Keratinocyte (primary cell): ENCODE data around the gene TSTD1.

ENCODE experiments used
- CTCF ChIP-seq, 3 experiments: IDR thresholded peaks in 1 of 3; conservative IDR thresholded peaks in 1 of 3; optimal IDR thresholded peaks in 1 of 3; 2 replicates in 2 of 3; 3 replicates in 1 of 3; pipeline versions ENCODE3 to v1.5.1; 2011; ENCODE audit warnings: low read length in 3 of 3, mild to moderate bottlenecking in 3 of 3, moderate library complexity in 2 of 3, control low read depth in 1 of 3, inconsistent platforms in 1 of 3; ENCODE audit not compliant: insufficient read depth in 2 of 3; ENCODE audit errors: extremely low read depth in 1 of 3
- EZH2 ChIP-seq: IDR thresholded peaks from one replicate; pipeline ENCODE4 v1.6.1; 2012; ENCODE audit warnings: inconsistent platforms, mild to moderate bottlenecking, low read length, moderate library complexity

GRCh38 chr1:161021970-161022353, 16.8 kb downstream of the TSTD1 start:
- TF ChIP-seq CTCF (optimal IDR thresholded peaks at IDR 0.05 in 1 of 3, IDR thresholded peaks at IDR 0.05 in 1 of 3, conservative IDR thresholded peaks at IDR 0.05 in 1 of 3; ENCODE audit: extremely low read depth in 1 of 3, insufficient read depth in 2 of 3, low read length in 3 of 3) (no peak), EZH2 (no peak)
